Mesendoderm (in vitro differentiated cells): ENCODE results near the gene CLCNKB.

Source experiments
- DNase-seq: peaks from one replicate; pipeline ENCODE4 v3.0.0; 2013
- H2AK5ac ChIP-seq: 2 replicates; pipeline ENCODE4 v1.6.1; 2013; ENCODE audit warnings: low read length, inconsistent platforms
- H2BK120ac ChIP-seq: 2 replicates; pipeline ENCODE4 v1.6.1; 2013; ENCODE audit warnings: low read depth, mild to moderate bottlenecking, low read length, moderate library complexity, mixed read lengths
- H2BK15ac ChIP-seq: replicated peaks from 2 replicates; pipeline ENCODE4 v1.6.1; 2013; ENCODE audit warnings: low read depth, mild to moderate bottlenecking, moderate library complexity
- H2BK5ac ChIP-seq: 2 replicates; pipeline ENCODE4 v1.6.1; 2013; ENCODE audit warnings: low read length, inconsistent platforms
- H3K18ac ChIP-seq: 2 replicates; pipeline ENCODE4 v1.6.1; 2013; ENCODE audit warnings: mild to moderate bottlenecking, low read length, mixed read lengths
- H3K23ac ChIP-seq: one replicate; pipeline ENCODE4 v1.6.1; 2013; ENCODE audit warnings: low read length
- H3K27ac ChIP-seq: 2 replicates; pipeline ENCODE4 v1.5.1; 2013; ENCODE audit warnings: low read depth, mild to moderate bottlenecking, inconsistent platforms, low read length, moderate library complexity
- H3K27me3 ChIP-seq: 2 replicates; pipeline ENCODE4 v1.6.1; 2013; ENCODE audit warnings: low read length, control low read depth, mild to moderate bottlenecking, inconsistent platforms; ENCODE audit not compliant: insufficient read depth, poor library complexity
- H3K36me3 ChIP-seq: 2 replicates; pipeline ENCODE4 v1.6.1; 2013; ENCODE audit warnings: low read length, inconsistent platforms; ENCODE audit not compliant: control insufficient read depth, insufficient read depth
- H3K4ac ChIP-seq: one replicate; pipeline ENCODE4 v1.6.1; 2013; ENCODE audit warnings: low read depth, mild to moderate bottlenecking, low read length, moderate library complexity
- H3K4me1 ChIP-seq: 2 replicates; pipeline ENCODE4 v1.6.1; 2013; ENCODE audit warnings: low read depth, low read length, inconsistent platforms; ENCODE audit not compliant: control insufficient read depth
- H3K4me2 ChIP-seq: 2 replicates; pipeline ENCODE4 v1.6.1; 2013; ENCODE audit warnings: low read length
- H3K4me3 ChIP-seq: 2 replicates; pipeline ENCODE4 v1.5.1; 2013; ENCODE audit warnings: mild to moderate bottlenecking, low read length
- H3K56ac ChIP-seq: one replicate; pipeline ENCODE4 v1.6.1; 2013; ENCODE audit warnings: low read length
- H3K79me1 ChIP-seq: 2 replicates; pipeline ENCODE4 v1.6.1; 2013; ENCODE audit warnings: low read length, inconsistent platforms
- H3K79me2 ChIP-seq: 2 replicates; pipeline ENCODE4 v1.6.1; 2013; ENCODE audit warnings: mild to moderate bottlenecking, low read length; ENCODE audit not compliant: control insufficient read depth, insufficient read depth
- H3K9ac ChIP-seq: 2 replicates; pipeline ENCODE4 v1.6.1; 2013; ENCODE audit warnings: low read length, inconsistent platforms
- H4K5ac ChIP-seq: one replicate; pipeline ENCODE4 v1.6.1; 2013; ENCODE audit warnings: low read length
- H4K8ac ChIP-seq: one replicate; pipeline ENCODE4 v1.6.1; 2013; ENCODE audit warnings: low read depth, mild to moderate bottlenecking, control low read depth, low read length, moderate library complexity
- whole genome bisulfite sequencing: extraction: QIAGEN DNeasy Blood & Tissue Kit; methylation state at CpG from one replicate; pipeline ENCODE4 v1.1.7; 2013; ENCODE audit warnings: low lambda C conversion rate, missing lambda C conversion rate; ENCODE audit not compliant: insufficient coverage; ENCODE audit errors: extremely low coverage; 5-methylcytosine and 5-hydroxymethylcytosine counted together

The CLCNKB gene

GRCh38 chr1:16083486-16083885 lies 39.9 kb downstream of the CLCNKB start:
- Histone ChIP-seq H2BK15ac (no peak overlapping the region), H2BK120ac (no peak overlapping the region), H3K4me2 (no peak overlapping the region), H3K9ac (no peak overlapping the region), H3K56ac (peak overlapping the region; percentile 18), H3K18ac (peak overlapping the region; percentile 82), H2BK5ac (no peak overlapping the region), H3K27me3 (no peaks in the 10 kb centered on the region), H3K79me2 (no peaks in the 10 kb centered on the region), H3K27ac (no peak overlapping the region), H4K5ac (no peak overlapping the region), H3K79me1 (no peaks in the 10 kb centered on the region), H2AK5ac (no peak overlapping the region), H3K4me3 (no peak overlapping the region), H3K4me1 (peaks cover 8% of the 10 kb centered on the region), H4K8ac (no peak overlapping the region), H3K36me3 (no peaks in the 10 kb centered on the region), H3K23ac (no peak overlapping the region), H3K4ac (peak overlapping the region; percentile 64)
- no CpG with 5 or more reads among the region's 5 CpGs for WGBS
- no peak for DNase-seq

- H3K4me2 ChIP-seq = no peak overlapping the region
- no peaks in the 10 kb centered on the region for H3K79me1 ChIP-seq
- H3K56ac ChIP-seq = peak overlapping the region; percentile 60
- WGBS = no CpG with 5 or more reads among the region's 6 CpGs
- H3K27ac ChIP-seq = no peak overlapping the region
- H4K5ac ChIP-seq = peak overlapping the region; percentile 9
- no peak overlapping the region for H3K9ac ChIP-seq
- H3K23ac ChIP-seq = no peak overlapping the region
- no peaks in the 10 kb centered on the region for H3K36me3 ChIP-seq
- DNase-seq = no peak
- no peak overlapping the region for H2BK120ac ChIP-seq
- peaks cover 6% of the 10 kb centered on the region for H3K4me1 ChIP-seq
- H3K4me3 ChIP-seq = no peak overlapping the region
- no peaks in the 10 kb centered on the region for H3K27me3 ChIP-seq
- H3K79me2 ChIP-seq = no peaks in the 10 kb centered on the region
- no peak overlapping the region for H2BK15ac ChIP-seq
- no peak overlapping the region for H4K8ac ChIP-seq
- no peak overlapping the region for H3K4ac ChIP-seq
- H2BK5ac ChIP-seq = no peak overlapping the region
- no peak overlapping the region for H3K18ac ChIP-seq
- H2AK5ac ChIP-seq = peak overlapping the region; percentile 38
Measured at GRCh38 chr1:16085522-16085921, 41.9 kb downstream of the CLCNKB start.

GRCh38 chr1:16087733-16088132 lies 44.2 kb downstream of the CLCNKB start:
- no peak overlapping the region for H3K4me2 ChIP-seq
- no peaks in the 10 kb centered on the region for H3K36me3 ChIP-seq
- no peak overlapping the region for H2BK120ac ChIP-seq
- no peak overlapping the region for H3K4me3 ChIP-seq
- no peak overlapping the region for H4K8ac ChIP-seq
- H3K23ac ChIP-seq = peak overlapping the region; percentile 9
- no peaks in the 10 kb centered on the region for H3K27me3 ChIP-seq
- peak overlapping the region; percentile 44 for H3K9ac ChIP-seq
- H3K18ac ChIP-seq = no peak overlapping the region
- peak overlapping the region; percentile 73 for H3K56ac ChIP-seq
- no peaks in the 10 kb centered on the region for H3K79me2 ChIP-seq
- no peak overlapping the region for H2BK15ac ChIP-seq
- no peak overlapping the region for H3K27ac ChIP-seq
- H2AK5ac ChIP-seq = peak overlapping the region; percentile 9
- DNase-seq = no peak
- H3K79me1 ChIP-seq = no peaks in the 10 kb centered on the region
- no peak overlapping the region for H3K4ac ChIP-seq
- no CpG with 5 or more reads among the region's 7 CpGs for WGBS
- H4K5ac ChIP-seq = no peak overlapping the region
- peak overlapping the region; percentile 76 for H2BK5ac ChIP-seq
- peaks cover 6% of the 10 kb centered on the region for H3K4me1 ChIP-seq

GRCh38 chr1:16088351-16088911 lies 44.8 kb downstream of the CLCNKB start:
- H3K4me2 ChIP-seq = no peak overlapping the region
- H3K56ac ChIP-seq = peak overlapping the region; percentile 73
- no peak for DNase-seq
- no peak overlapping the region for H3K23ac ChIP-seq
- H3K4ac ChIP-seq = no peak overlapping the region
- H3K4me3 ChIP-seq = no peak overlapping the region
- H3K27me3 ChIP-seq = no peaks in the 10 kb centered on the region
- no peaks in the 10 kb centered on the region for H3K79me1 ChIP-seq
- H2BK5ac ChIP-seq = no peak overlapping the region
- peak overlapping the region; percentile 82 for H2AK5ac ChIP-seq
- no peaks in the 10 kb centered on the region for H3K36me3 ChIP-seq
- WGBS = no CpG with 5 or more reads among the region's 17 CpGs
- no peak overlapping the region for H3K27ac ChIP-seq
- H2BK120ac ChIP-seq = no peak overlapping the region
- peaks cover 6% of the 10 kb centered on the region for H3K4me1 ChIP-seq
- H3K9ac ChIP-seq = no peak overlapping the region
- H3K79me2 ChIP-seq = no peaks in the 10 kb centered on the region
- no peak overlapping the region for H3K18ac ChIP-seq
- no peak overlapping the region for H4K5ac ChIP-seq
- H4K8ac ChIP-seq = no peak overlapping the region
- H2BK15ac ChIP-seq = no peak overlapping the region

- WGBS = no CpG with 5 or more reads among the region's 9 CpGs
- H4K8ac ChIP-seq = no peak overlapping the region
Measured at GRCh38 chr1:16088996-16089395, 45.4 kb downstream of the CLCNKB start.

More at GRCh38 chr1:16088996-16089395, 45.4 kb downstream of the CLCNKB start:
- Histone ChIP-seq H2BK15ac (no peak overlapping the region), H3K56ac (peak overlapping the region; percentile 18), H3K9ac (no peak overlapping the region), H3K4ac (no peak overlapping the region), H2BK5ac (no peak overlapping the region), H3K79me1 (no peaks in the 10 kb centered on the region), H3K23ac (no peak overlapping the region), H3K4me2 (no peak overlapping the region), H3K79me2 (no peaks in the 10 kb centered on the region), H4K5ac (no peak overlapping the region), H3K4me1 (peaks cover 6% of the 10 kb centered on the region), H3K36me3 (no peaks in the 10 kb centered on the region), H3K4me3 (no peak overlapping the region), H2AK5ac (no peak overlapping the region), H2BK120ac (no peak overlapping the region), H3K18ac (no peak overlapping the region), H3K27me3 (no peaks in the 10 kb centered on the region), H3K27ac (no peak overlapping the region)
- DNase-seq = no peak
